GM21526 (cell line): ENCODE data around the gene TTYH2.
"Not testable (repeated sequence)": the region's sequence is repeated elsewhere in the genome, so short reads cannot be mapped to it uniquely, and the experiment has no call there.

Experiments used
- ATAC-seq: cut with Tn5 transposase; IDR thresholded peaks from one replicate; pipeline ENCODE4 v1.9.1; 2021; ENCODE audit warnings: moderate library complexity; ENCODE audit not compliant: unreplicated experiment, low FRiP score

TTYH2 gene

GRCh38 chr17:74281799-74282198 lies 68.4 kb downstream of the TTYH2 start:
- ATAC-seq = no peak

GRCh38 chr17:74282274-74282586 lies 68.9 kb downstream of the TTYH2 start:
- not testable (repeated sequence) for ATAC-seq

GRCh38 chr17:74282587-74283370 lies 69.4 kb downstream of the TTYH2 start:
- ATAC-seq = no peak

- ATAC-seq = no peak
Measured at GRCh38 chr17:74283371-74283673, 70.0 kb downstream of the TTYH2 start.

GRCh38 chr17:74287031-74287602 lies 73.7 kb downstream of the TTYH2 start:
- ATAC-seq = no peak

- no peak for ATAC-seq
Measured at GRCh38 chr17:74288785-74289184, 75.4 kb downstream of the TTYH2 start.

- no peak for ATAC-seq
Measured at GRCh38 chr17:74289688-74290087, 76.3 kb downstream of the TTYH2 start.

- no peak for ATAC-seq
Measured at GRCh38 chr17:74290340-74290739, 77.0 kb downstream of the TTYH2 start.

GRCh38 chr17:74292495-74292894 lies 79.1 kb downstream of the TTYH2 start:
- no peak for ATAC-seq

GRCh38 chr17:74295625-74296547 lies 82.5 kb downstream of the TTYH2 start:
- ATAC-seq = no peak

- no peak for ATAC-seq
Measured at GRCh38 chr17:74296548-74296936, 83.2 kb downstream of the TTYH2 start.

GRCh38 chr17:74297941-74298340 lies 84.6 kb downstream of the TTYH2 start:
- ATAC-seq = no peak

GRCh38 chr17:74298778-74299177 lies 85.4 kb downstream of the TTYH2 start:
- no peak for ATAC-seq

GRCh38 chr17:74299226-74300009 lies 86.0 kb downstream of the TTYH2 start:
- ATAC-seq = no peak

GRCh38 chr17:74303305-74303704 lies 89.9 kb downstream of the TTYH2 start:
- ATAC-seq = no peak

- ATAC-seq = no peak
Measured at GRCh38 chr17:74304184-74304583, 90.8 kb downstream of the TTYH2 start.

GRCh38 chr17:74305865-74306654 lies 92.7 kb downstream of the TTYH2 start:
- no peak for ATAC-seq

GRCh38 chr17:74307984-74308773 lies 94.8 kb downstream of the TTYH2 start:
- no peak for ATAC-seq

GRCh38 chr17:74309902-74310301 lies 96.5 kb downstream of the TTYH2 start:
- no peak for ATAC-seq
